B cell (primary cell): ENCODE results near the gene KRTAP10-2.

Source experiments
- CTCF ChIP-seq: fragments of 200-600 bp; IDR thresholded peaks from one replicate; pipeline ENCODE4 v1.8.0; 2022; ENCODE audit warnings: antibody characterized with exemption, mild to moderate bottlenecking
- EZH2 ChIP-seq: IDR thresholded peaks from 2 replicates; pipeline ENCODE4 v1.6.1; 2012; ENCODE audit warnings: borderline replicate concordance, low read depth, mild to moderate bottlenecking, moderate library complexity, low read length; ENCODE audit not compliant: insufficient read depth, poor library complexity, severe bottlenecking

DNA sequence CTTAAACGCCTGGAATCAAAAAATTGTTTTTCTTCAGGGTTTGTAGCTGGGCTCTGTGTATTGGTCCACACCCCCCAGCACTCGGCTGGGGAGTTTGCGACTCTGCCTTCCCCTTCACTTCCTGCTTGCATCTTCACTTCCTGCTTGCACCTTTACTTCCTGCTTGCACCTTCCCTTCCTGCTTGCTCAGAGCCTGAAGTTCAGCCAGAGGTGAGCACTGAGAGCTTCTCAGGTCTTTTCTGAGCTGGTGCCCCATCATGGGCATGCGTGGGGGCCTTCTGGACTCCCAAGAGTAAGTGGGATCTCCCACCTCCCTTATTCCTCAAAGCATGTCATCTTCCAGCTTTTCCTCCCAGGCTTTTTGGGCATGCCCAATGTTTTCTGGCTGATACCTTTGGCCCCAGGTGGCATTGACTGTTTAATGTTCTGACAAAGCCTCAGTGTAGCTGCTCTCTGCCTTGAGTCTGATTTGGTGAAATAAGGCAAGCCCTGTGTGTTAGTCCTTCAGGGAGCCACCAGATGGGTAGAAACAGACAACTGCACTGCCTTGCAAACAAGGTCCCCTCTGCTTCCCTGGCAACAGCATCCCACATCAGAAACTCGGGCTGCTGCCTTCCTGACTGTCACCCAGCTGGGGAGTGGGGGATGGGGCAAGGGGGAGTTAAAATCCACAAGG, 3.5 kb downstream of the KRTAP10-2 start:
- TF ChIP-seq CTCF: no peak
- no peak for TF ChIP-seq EZH2
